ENCODE measurements around the gene COMMD2. TPM values are rescaled to one million over a fixed set of nuclear protein-coding genes. Genes with fewer than 3 reads are reported as not detected.

Gene COMMD2
- total and polyA plus RNA-seq, 10 of the 15 experiments (the other 5 are each of a cell fraction or from before 2014, with no cell fraction given): 23.0 to 97.0 (median 50.9) TPM

GRCh38 chr3:149783576-149783975, 31.3 kb upstream of the COMMD2 start:
- Histone ChIP-seq H3K4me1 (ENCODE audit: control insufficient read depth, insufficient read depth, low read length) (peaks cover 4% of the 10 kb centered on the region), H3K36me3 (ENCODE audit: control insufficient read depth in 2 of 2, insufficient read depth in 2 of 2, low read length in 1 of 2) (no peaks in the 10 kb centered on the region), H3K79me2 (ENCODE audit: control insufficient read depth, insufficient read depth, low read length) (no peaks in the 10 kb centered on the region), H3K27me3 (replicated peaks in 1 of 2; ENCODE audit: control insufficient read depth in 2 of 2, insufficient read depth in 2 of 2, low read length in 1 of 2) (no peaks in the 10 kb centered on the region), H2AFZ (ENCODE audit: control insufficient read depth, low read depth, low read length) (peak overlapping the region; percentile 10; the same call in 1 of the 2 replicates), H3K4me3 (no peak overlapping the region), H3K4me2 (ENCODE audit: control insufficient read depth, insufficient read depth) (no peak overlapping the region), H3K9me3 (replicated peaks; ENCODE audit: control insufficient read depth, insufficient read depth, low read length) (no peaks in the 10 kb centered on the region; the same call in 2 of the 3 replicates), H3K27ac (ENCODE audit: control insufficient read depth, insufficient read depth) (no peak overlapping the region), H4K20me1 (ENCODE audit: control insufficient read depth, insufficient read depth) (no peaks in the 10 kb centered on the region), H3K9ac (ENCODE audit: control insufficient read depth, insufficient read depth, low read length) (no peak overlapping the region)
- ChIA-PET POLR2A (no interaction called here), RAD21 (ENCODE audit: unreplicated experiment) (no interaction called here), SMC1A (ENCODE audit: uncharacterized antibody, unreplicated experiment) (interaction anchor here (1.1 kb wide), 1 partner anchor 274 kb away, joined by 3 read pairs; no protein-coding TSS in a partner anchor), CTCF (interaction anchor here (0.7 to 2.9 kb wide), 3 partner anchors 12 to 25 kb away, joined by 3 to 26 read pairs (median 18); no protein-coding TSS in a partner anchor)
- FAIRE-seq (no peak), ATAC-seq (no peak; the same call in 1 of the 3 replicates), DNase-seq (ENCODE audit: low read depth, low spot score) (no peak)
- intact Hi-C loops (cut with micrococcal nuclease; ENCODE audit: unreplicated experiment) (no loop called here), in situ Hi-C loops (cut with MboI) (no loop called here)
- TF ChIP-seq RBBP5 (conservative IDR thresholded peaks at IDR 0.05) (no peak), JUNB (IDR thresholded peaks at IDR 0.05) (peak; percentile 44; the same call in 1 of the 2 replicates)
- no TSS peak for BruUV-seq (replicated peaks)

DNA sequence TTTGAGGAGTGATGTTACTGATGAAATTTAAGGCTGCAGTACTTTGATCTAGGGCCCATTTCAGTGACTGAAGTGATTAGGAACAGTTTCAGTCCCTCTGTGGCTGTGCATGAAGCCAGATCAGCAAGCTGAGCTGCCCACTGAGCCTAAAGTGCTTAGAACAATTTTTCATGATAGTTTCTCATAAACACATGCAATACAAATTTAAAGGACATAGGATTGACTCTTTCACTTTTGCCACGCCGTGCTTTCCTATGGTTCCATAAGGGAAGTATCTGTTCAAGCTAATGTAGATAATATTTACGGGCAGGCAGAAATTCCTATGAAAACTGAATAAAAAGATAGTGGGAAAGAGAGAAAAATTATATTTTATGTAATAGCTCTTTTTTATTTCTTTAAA, 29.5 kb upstream of the COMMD2 start:
- ATAC-seq (no peak), DNase-seq (ENCODE audit: low read depth, low spot score) (no peak), FAIRE-seq (no peak)
- ChIA-PET CTCF (interaction anchor here (0.7 to 2.9 kb wide), 7 partner anchors 10 to 281 kb away, joined by 3 to 26 read pairs (median 4); no protein-coding TSS in a partner anchor), RAD21 (ENCODE audit: unreplicated experiment) (interaction anchor here (1.0 kb wide), 2 partner anchors 213 to 272 kb away, joined by 3 to 4 read pairs; no protein-coding TSS in a partner anchor), SMC1A (ENCODE audit: uncharacterized antibody, unreplicated experiment) (interaction anchor here (0.7 to 1.9 kb wide), 3 partner anchors 9 to 149 kb away, joined by 3 to 7 read pairs (median 4); no protein-coding TSS in a partner anchor), POLR2A (no interaction called here)
- no TSS peak for BruUV-seq (replicated peaks)
- no peak overlapping the region for H3K4me3 ChIP-seq
- H3K79me2 ChIP-seq (ENCODE audit: control insufficient read depth, insufficient read depth, low read length): no peaks in the 10 kb centered on the region
- 97% methylated on average over 3 of the region's 3 CpGs for WGBS (ENCODE audit: insufficient coverage, insufficient replicate concordance, low lambda C conversion rate, missing lambda C conversion rate)
- H3K27me3 ChIP-seq (replicated peaks in 1 of 2; ENCODE audit: control insufficient read depth in 2 of 2, insufficient read depth in 2 of 2, low read length in 1 of 2): no peaks in the 10 kb centered on the region; a peak in 1 of 4 replicates
- no peak overlapping the region for H2AFZ ChIP-seq (ENCODE audit: control insufficient read depth, low read depth, low read length)
- H3K9ac ChIP-seq (ENCODE audit: control insufficient read depth, insufficient read depth, low read length): no peak overlapping the region
- peaks cover 4% of the 10 kb centered on the region for H3K4me1 ChIP-seq (ENCODE audit: control insufficient read depth, insufficient read depth, low read length)
- H3K36me3 ChIP-seq (ENCODE audit: control insufficient read depth in 2 of 2, insufficient read depth in 2 of 2, low read length in 1 of 2): no peaks in the 10 kb centered on the region
- in situ Hi-C loops (cut with MboI) (no loop called here), intact Hi-C loops (cut with micrococcal nuclease; ENCODE audit: unreplicated experiment) (no loop called here)
- TF ChIP-seq ZNF622 (IDR thresholded peaks at IDR 0.05) (no peak), BACH1 (IDR thresholded peaks at IDR 0.05; ENCODE audit: borderline replicate concordance) (no peak), ESRRA (IDR thresholded peaks at IDR 0.05; ENCODE audit: low read length) (no peak), KDM1A (IDR thresholded peaks at IDR 0.05; ENCODE audit: borderline replicate concordance) (no peak), NR2F1 (conservative IDR thresholded peaks at IDR 0.05) (no peak), BHLHE40 (IDR thresholded peaks at IDR 0.05; ENCODE audit: borderline replicate concordance in 1 of 2, low read depth in 2 of 2, low read length in 1 of 2) (no peak), CHD2 (IDR thresholded peaks at IDR 0.05; ENCODE audit: borderline replicate concordance, low read depth, low read length) (no peak), ZNF687 (IDR thresholded peaks at IDR 0.05) (no peak), KAT2A (conservative IDR thresholded peaks at IDR 0.05; ENCODE audit: control insufficient read depth, low read depth, low read length) (no peak)
- no peak overlapping the region for H3K27ac ChIP-seq (ENCODE audit: control insufficient read depth, insufficient read depth)
- H4K20me1 ChIP-seq (ENCODE audit: control insufficient read depth, insufficient read depth): no peaks in the 10 kb centered on the region
- peak overlapping the region; percentile 59; the same call in 1 of the 2 replicates for H3K4me2 ChIP-seq (ENCODE audit: control insufficient read depth, insufficient read depth)
- H3K9me3 ChIP-seq (replicated peaks; ENCODE audit: control insufficient read depth, insufficient read depth, low read length): no peaks in the 10 kb centered on the region; the same call in 2 of the 3 replicates
